ENCODE results near the gene POU3F2.

Gene POU3F2

GRCh38 chr6:98834060-98835031, at the start of gene POU3F2:
Gene POU3F2, plus strand, starts transcription at chr6:98834574. Its CDS starts 300 bp downstream, at chr6:98834874.
- DNase-seq (ENCODE audit: low read depth): peak; percentile 45

- no peak for DNase-seq (ENCODE audit: low read depth)
Measured at GRCh38 chr6:98787435-98787834, 46.9 kb upstream of the POU3F2 start.

GRCh38 chr6:98787961-98788360, 46.4 kb upstream of the POU3F2 start:
- no peak for DNase-seq (ENCODE audit: low read depth)

- no peak for DNase-seq (ENCODE audit: low read depth)
Measured at GRCh38 chr6:98794307-98794842, 40.0 kb upstream of the POU3F2 start.

- no peak for DNase-seq (ENCODE audit: low read depth)
Measured at GRCh38 chr6:98797217-98797994, 37.0 kb upstream of the POU3F2 start.

- DNase-seq (ENCODE audit: low read depth): no peak
Measured at GRCh38 chr6:98800866-98801265, 33.5 kb upstream of the POU3F2 start.

GRCh38 chr6:98808541-98809210, 25.7 kb upstream of the POU3F2 start:
- no peak for DNase-seq (ENCODE audit: low read depth)

GRCh38 chr6:98812220-98812619, 22.2 kb upstream of the POU3F2 start:
- DNase-seq (ENCODE audit: low read depth): no peak

GRCh38 chr6:98816799-98817198, 17.6 kb upstream of the POU3F2 start:
- no peak for DNase-seq (ENCODE audit: low read depth)

GRCh38 chr6:98821756-98822405, 12.5 kb upstream of the POU3F2 start:
- no peak for DNase-seq (ENCODE audit: low read depth)

- DNase-seq (ENCODE audit: low read depth): no peak
Measured at GRCh38 chr6:98823428-98824161, 10.8 kb upstream of the POU3F2 start.

GRCh38 chr6:98824162-98824901, 10.0 kb upstream of the POU3F2 start:
- no peak for DNase-seq (ENCODE audit: low read depth)

GRCh38 chr6:98824902-98825599, 9.3 kb upstream of the POU3F2 start:
- DNase-seq (ENCODE audit: low read depth): no peak

GRCh38 chr6:98825600-98826230, 8.7 kb upstream of the POU3F2 start:
- DNase-seq (ENCODE audit: low read depth): no peak

GRCh38 chr6:98827295-98828159, 6.8 kb upstream of the POU3F2 start:
- DNase-seq (ENCODE audit: low read depth): no peak

GRCh38 chr6:98828211-98828788, 6.1 kb upstream of the POU3F2 start:
- no peak for DNase-seq (ENCODE audit: low read depth)

GRCh38 chr6:98828941-98829411, 5.4 kb upstream of the POU3F2 start:
- no peak for DNase-seq (ENCODE audit: low read depth)

- no peak for DNase-seq (ENCODE audit: low read depth)
Measured at GRCh38 chr6:98830146-98830545, 4.2 kb upstream of the POU3F2 start.

All from activated T-helper 1 cell treated with Interleukin-2 at 50 U/mL for 16 hours (primary cell).